ENCODE data around the gene LARP4B.

Gene LARP4B

DNA sequence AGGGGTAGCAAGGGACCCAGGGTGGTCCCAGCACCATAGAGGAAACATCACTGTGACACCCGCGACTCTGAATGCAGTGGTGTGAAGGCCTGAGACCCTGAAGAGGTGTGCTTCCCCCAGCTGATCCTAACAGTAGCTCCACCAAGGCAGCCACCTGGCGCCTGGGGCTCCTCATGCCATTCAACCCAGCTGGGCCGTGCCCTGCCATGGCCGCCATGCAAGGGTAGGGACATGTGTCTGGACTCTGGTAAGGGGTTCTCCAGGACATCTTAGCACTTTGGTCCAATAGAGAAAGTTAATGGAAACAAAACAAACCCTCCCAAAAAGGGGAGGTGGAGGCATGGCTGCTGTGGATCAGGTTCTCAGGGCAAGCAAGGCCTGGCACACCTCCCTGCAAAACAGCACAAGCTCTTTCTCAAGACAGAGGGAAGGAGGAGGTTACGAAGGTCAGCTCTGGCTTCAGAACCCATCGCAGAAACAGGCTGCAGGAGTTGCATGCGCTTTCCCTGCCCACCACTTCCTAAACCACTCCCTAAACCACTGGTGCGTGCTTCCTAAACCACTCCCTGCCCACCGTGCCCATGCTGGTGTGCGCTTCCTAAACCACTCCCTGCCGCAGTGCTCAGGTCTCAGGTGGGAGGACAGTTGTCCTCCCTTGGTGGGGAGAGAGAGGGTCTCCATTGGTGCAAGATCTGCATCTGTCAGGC is 108.7 kb downstream of the LARP4B start:
- DNase-seq: no peak

- DNase-seq: no peak
Measured at GRCh38 chr10:822197-822596, 109.3 kb downstream of the LARP4B start.

DNA sequence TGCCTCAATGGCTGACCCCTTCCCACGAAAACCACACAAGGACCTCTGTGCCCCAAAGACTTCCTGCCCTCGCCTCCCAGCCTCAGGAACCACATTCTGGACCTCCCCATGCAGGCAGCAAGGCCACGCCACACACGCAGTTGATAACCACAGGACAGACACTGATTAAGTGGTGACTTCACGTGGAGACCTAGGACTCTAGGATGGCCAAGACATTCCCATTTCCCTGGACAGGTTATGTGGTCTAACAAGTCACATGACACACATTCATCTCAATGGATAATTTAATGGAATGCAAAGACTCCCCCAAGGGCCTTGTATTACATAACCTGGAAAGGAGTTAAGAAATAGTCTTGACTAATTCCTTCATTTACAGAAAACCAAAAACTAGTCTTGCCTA is 110.2 kb downstream of the LARP4B start:
- DNase-seq: no peak

DNA sequence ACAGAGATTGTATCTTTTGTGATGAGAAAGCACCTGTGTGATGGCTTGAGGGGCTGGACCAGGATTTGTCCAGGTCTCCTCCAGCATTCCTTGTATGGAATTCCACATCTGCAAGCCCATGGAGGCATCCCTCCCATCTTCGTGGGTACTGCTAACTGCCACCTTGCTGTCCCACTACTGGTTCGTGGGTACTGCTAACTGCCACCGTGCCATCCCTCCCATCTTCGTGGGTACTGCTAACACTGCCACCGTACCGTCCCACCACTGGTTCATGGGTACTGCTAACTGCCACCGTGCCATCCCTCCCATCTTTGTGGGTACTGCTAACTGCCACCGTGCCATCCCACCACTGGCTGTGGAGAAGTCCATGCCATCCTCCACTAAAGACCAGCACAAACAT is 111.7 kb downstream of the LARP4B start:
- DNase-seq: no peak

- DNase-seq: no peak
Measured at GRCh38 chr10:819326-819725, 112.2 kb downstream of the LARP4B start.

DNA sequence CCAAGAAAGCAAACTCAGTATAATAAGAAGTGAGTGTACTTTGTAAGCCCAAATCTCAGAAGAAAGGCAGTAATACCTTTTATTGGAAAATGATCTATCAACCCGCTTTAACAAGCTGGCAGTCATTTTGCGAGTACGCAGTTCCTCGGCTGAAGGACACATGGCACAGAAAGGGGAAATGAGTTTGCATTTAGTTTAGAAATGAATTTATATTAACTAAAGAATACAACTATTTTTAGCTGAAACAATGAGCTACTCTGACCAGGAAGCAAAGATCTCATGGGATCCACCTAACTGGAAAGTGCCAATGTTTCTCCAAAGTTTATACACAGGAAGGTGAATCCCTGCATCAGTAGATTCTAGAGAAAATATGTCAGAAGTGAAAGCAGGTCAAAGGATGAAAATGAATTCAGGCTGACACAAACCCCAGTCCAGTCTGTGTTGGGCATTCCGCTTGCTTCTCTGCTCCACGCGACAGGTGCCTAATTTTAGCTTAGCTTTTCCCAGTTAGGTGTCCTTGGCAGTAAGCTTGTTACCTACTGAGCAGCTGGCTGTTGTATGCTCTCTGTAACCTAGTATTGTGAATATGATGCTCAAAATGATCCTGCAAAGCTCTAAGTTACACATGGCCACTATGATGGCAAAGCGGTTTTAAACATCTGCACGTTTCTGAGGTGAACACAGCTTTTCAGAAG is 112.8 kb downstream of the LARP4B start:
- DNase-seq: no peak

DNA sequence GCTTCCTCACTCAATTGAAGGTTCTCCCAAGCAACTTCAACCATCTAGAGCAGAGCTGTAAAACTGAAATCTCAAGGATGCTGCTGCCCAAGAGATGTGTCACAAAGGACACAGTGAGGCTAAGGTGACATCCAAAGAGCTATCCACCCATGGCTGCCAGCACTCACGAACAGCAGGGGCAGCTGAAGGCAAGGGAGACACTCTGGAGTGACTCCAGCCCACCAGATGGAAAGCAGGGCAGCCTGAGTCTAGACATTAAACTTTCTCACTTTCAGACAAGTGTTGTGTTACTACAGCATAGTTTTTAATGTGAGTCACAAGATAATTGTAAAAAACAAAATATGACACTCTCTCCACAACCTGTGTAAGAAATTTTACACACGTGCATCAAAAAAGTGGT is 113.5 kb downstream of the LARP4B start:
- DNase-seq: no peak

GRCh38 chr10:817371-817770 is 114.1 kb downstream of the LARP4B start:
- no peak for DNase-seq

GRCh38 chr10:816958-817357 is 114.5 kb downstream of the LARP4B start:
- no peak for DNase-seq

DNA sequence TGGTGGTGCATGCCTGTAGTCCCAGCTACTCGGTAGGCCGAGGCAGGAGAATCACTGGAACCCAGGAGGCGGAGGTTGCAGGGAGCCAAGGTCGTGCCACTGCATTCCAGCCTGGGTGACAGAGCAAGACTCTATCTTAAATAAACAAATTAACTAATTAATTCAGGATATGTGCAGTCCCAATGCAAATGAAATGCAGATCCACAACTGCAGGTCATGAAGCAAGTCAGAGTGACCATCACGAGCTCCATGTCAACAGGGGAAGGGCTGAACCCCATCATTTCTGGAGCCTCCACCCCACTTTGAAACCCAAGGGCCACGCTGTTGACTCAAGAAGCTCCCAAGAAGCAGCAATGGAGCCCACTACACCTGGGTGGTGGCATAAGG is 115.4 kb downstream of the LARP4B start:
- no peak for DNase-seq

- DNase-seq: no peak
Measured at GRCh38 chr10:815338-816090, 116.0 kb downstream of the LARP4B start.

GRCh38 chr10:814536-815302 is 116.8 kb downstream of the LARP4B start:
- DNase-seq: no peak

- no peak for DNase-seq
Measured at GRCh38 chr10:813286-813685, 118.2 kb downstream of the LARP4B start.

- no peak for DNase-seq
Measured at GRCh38 chr10:812787-813186, 118.7 kb downstream of the LARP4B start.

DNA sequence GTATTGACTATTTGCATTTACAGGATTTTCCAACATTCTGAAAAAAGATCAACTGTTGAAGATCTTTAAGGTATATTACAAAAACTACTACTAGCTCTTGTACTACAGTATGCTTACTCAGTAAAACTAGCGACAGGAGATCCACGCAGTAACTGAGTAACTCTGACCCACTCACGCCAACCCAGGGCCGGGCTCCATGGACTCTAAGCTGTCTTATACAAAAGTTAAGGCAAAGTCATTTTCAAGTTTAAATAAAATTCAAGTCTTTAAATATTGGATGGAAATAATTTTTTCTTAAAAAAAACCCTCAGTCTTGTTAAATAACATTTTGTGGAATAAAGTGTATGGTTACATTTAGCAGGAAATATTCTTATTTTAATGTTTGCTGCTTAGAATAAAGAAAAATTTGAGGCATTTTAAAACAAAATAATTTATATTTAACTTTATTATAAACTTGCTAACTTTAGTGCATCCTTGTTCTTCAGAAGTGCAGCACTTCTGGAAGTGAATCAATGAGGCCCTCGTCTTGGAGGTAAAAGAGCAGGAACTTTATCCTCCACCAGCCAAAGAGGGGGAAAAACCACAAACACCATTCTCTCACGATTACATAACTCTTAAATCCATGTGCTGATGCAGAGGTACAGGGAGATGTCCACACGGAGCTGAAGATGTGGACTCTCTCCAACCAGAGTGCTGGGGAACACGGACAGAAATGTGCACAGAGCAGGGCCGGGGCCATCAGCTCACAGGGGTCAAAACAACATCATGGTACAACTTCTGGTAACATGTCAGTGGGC is 119.9 kb downstream of the LARP4B start:
- no peak for DNase-seq

GRCh38 chr10:810351-810846 is 121.1 kb downstream of the LARP4B start:
- no peak for DNase-seq

GRCh38 chr10:809671-810350 is 121.7 kb downstream of the LARP4B start:
- no peak for DNase-seq

GRCh38 chr10:807958-808353 is 123.5 kb downstream of the LARP4B start:
- DNase-seq: no peak

DNA sequence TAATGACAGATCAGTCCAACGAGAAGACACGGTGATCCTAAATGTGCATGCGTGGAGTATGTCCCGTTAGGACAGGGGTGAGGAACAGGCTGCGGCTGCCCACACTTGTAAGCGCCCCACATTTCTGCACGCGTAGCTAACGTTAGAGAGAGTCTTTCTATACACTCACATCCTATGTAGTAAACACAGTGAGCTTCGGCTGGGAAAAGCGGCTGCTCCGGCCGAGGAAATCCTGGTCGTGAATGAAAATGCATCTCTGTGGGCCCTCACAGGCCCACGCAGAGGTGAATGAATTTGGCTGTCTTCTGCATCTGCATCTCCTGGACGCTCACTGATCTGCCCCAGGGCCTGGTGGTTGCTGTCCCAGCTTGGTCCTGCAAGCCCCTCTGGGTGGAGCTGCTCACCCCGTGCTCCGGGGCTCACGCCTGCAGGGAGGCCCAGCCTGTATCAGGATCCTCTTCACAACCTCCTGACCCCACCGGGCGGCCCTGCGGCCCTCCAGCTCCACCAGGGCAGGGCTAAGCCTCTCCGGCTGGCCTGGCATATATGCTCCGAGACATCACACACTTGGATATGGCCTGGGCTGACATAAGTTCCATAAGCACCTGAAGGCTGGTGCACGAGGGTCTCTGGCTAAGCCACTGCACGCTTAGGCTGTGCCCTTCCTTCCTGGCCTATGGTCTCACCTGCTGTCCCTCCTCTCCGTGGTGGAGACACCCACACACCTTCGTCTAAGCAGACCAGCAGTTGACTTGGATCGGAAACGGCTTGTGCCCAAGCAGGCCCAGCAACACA is 124.1 kb downstream of the LARP4B start:
- DNase-seq: no peak

- no peak for DNase-seq
Measured at GRCh38 chr10:806451-807162, 124.9 kb downstream of the LARP4B start.

Data from NCI-H1694 (cell line).